Measurements from ENCODE around the gene IFI44.

The IFI44 gene

GRCh38 chr1:78677788-78678187 lies 28.2 kb downstream of the IFI44 start:
- TF ChIP-seq CTCF (IDR thresholded peaks at IDR 0.05; ENCODE audit: low read length, missing control alignments), result no peak
- no peak for DNase-seq (ENCODE audit: low read depth)
- H3K4me3 ChIP-seq (replicated peaks; ENCODE audit: low read depth, low read length), result no peak overlapping the region

GRCh38 chr1:78678324-78678723 lies 28.7 kb downstream of the IFI44 start:
- H3K4me3 ChIP-seq (replicated peaks; ENCODE audit: low read depth, low read length), result no peak overlapping the region
- TF ChIP-seq CTCF (IDR thresholded peaks at IDR 0.05; ENCODE audit: low read length, missing control alignments), result no peak
- DNase-seq (ENCODE audit: low read depth), result no peak

- no peak overlapping the region for H3K4me3 ChIP-seq (replicated peaks; ENCODE audit: low read depth, low read length)
- DNase-seq (ENCODE audit: low read depth), result no peak
- no peak for TF ChIP-seq CTCF (IDR thresholded peaks at IDR 0.05; ENCODE audit: low read length, missing control alignments)
Measured at GRCh38 chr1:78681265-78681664, 31.6 kb downstream of the IFI44 start.

GRCh38 chr1:78682496-78682895 lies 32.9 kb downstream of the IFI44 start:
- no peak for DNase-seq (ENCODE audit: low read depth)
- H3K4me3 ChIP-seq (replicated peaks; ENCODE audit: low read depth, low read length), result no peak overlapping the region
- TF ChIP-seq CTCF (IDR thresholded peaks at IDR 0.05; ENCODE audit: low read length, missing control alignments), result no peak

GRCh38 chr1:78683079-78683478 lies 33.4 kb downstream of the IFI44 start:
- TF ChIP-seq CTCF (IDR thresholded peaks at IDR 0.05; ENCODE audit: low read length, missing control alignments), result no peak
- no peak overlapping the region for H3K4me3 ChIP-seq (replicated peaks; ENCODE audit: low read depth, low read length)
- no peak for DNase-seq (ENCODE audit: low read depth)

- no peak for TF ChIP-seq CTCF (IDR thresholded peaks at IDR 0.05; ENCODE audit: low read length, missing control alignments)
- no peak for DNase-seq (ENCODE audit: low read depth)
- no peak overlapping the region for H3K4me3 ChIP-seq (replicated peaks; ENCODE audit: low read depth, low read length)
Measured at GRCh38 chr1:78687315-78687714, 37.7 kb downstream of the IFI44 start.

- TF ChIP-seq CTCF (IDR thresholded peaks at IDR 0.05; ENCODE audit: low read length, missing control alignments), result no peak
- no peak overlapping the region for H3K4me3 ChIP-seq (replicated peaks; ENCODE audit: low read depth, low read length)
- peak; percentile 13 for DNase-seq (ENCODE audit: low read depth)
Measured at GRCh38 chr1:78687914-78688313, 38.3 kb downstream of the IFI44 start.

Data from fibroblast of pulmonary artery (primary cell).